Natural killer cell treated with Interleukin-12 subunit alpha and Interleukin-12 subunit beta and Interleukin-15 and Interleukin-18, amount 100 ng/mL, for 72 hours (primary cell): ENCODE measurements around the gene C11orf91. TPM values are rescaled to one million over a fixed set of nuclear protein-coding genes. Genes with fewer than 3 reads are reported as not detected.
"Not testable (repeated sequence)": the region's sequence is repeated elsewhere in the genome, so short reads cannot be mapped to it uniquely, and the experiment has no call there.

ENCODE experiments used
- ATAC-seq, 2 donors: fragments of 150-1000 bp; cut with Tn5 transposase in 1 of 2; sonication (Bioruptor Pico), chemical (Tn5 transposase) in 1 of 2; 2 replicates each; pipeline ENCODE4 v1.10.0; 2021
- DNase-seq: peaks from one replicate; pipeline ENCODE4 v3.0.0; 2022; ENCODE audit warnings: low spot score
- H3K27ac Mint-ChIP-seq, 2 donors: 1 replicate in 1 of 2; 2 replicates in 1 of 2; pipeline ENCODE4 v1.8.0; 2022; ENCODE audit warnings: mixed read lengths in 2 of 2, mild to moderate bottlenecking in 1 of 2, moderate library complexity in 1 of 2
- H3K27me3 Mint-ChIP-seq, 2 donors: 1 replicate in 1 of 2; 2 replicates in 1 of 2; pipeline ENCODE4 v1.8.0; 2022; ENCODE audit warnings: mixed read lengths in 2 of 2
- H3K36me3 Mint-ChIP-seq: one replicate; pipeline ENCODE4 v1.8.0; 2022; ENCODE audit warnings: mixed read lengths
- H3K4me1 Mint-ChIP-seq, 2 donors: 1 replicate in 1 of 2; 2 replicates in 1 of 2; pipeline ENCODE4 v1.8.0; 2022; ENCODE audit warnings: low read depth in 2 of 2, mixed read lengths in 2 of 2, mild to moderate bottlenecking in 1 of 2
- H3K4me3 Mint-ChIP-seq: one replicate; pipeline ENCODE4 v1.8.0; 2022; ENCODE audit warnings: mixed read lengths
- H3K9me3 Mint-ChIP-seq: 2 replicates; pipeline ENCODE4 v1.8.0; 2022; ENCODE audit warnings: mixed read lengths
- total RNA-seq, 2 donors: library from RNA; stranded (reverse); gene quantifications; one replicate each; pipeline ENCODE4 v1.2.3, GENCODE V29; 2022

Gene C11orf91
- total RNA-seq, 2 donors from 2014 or later = not detected

DNA sequence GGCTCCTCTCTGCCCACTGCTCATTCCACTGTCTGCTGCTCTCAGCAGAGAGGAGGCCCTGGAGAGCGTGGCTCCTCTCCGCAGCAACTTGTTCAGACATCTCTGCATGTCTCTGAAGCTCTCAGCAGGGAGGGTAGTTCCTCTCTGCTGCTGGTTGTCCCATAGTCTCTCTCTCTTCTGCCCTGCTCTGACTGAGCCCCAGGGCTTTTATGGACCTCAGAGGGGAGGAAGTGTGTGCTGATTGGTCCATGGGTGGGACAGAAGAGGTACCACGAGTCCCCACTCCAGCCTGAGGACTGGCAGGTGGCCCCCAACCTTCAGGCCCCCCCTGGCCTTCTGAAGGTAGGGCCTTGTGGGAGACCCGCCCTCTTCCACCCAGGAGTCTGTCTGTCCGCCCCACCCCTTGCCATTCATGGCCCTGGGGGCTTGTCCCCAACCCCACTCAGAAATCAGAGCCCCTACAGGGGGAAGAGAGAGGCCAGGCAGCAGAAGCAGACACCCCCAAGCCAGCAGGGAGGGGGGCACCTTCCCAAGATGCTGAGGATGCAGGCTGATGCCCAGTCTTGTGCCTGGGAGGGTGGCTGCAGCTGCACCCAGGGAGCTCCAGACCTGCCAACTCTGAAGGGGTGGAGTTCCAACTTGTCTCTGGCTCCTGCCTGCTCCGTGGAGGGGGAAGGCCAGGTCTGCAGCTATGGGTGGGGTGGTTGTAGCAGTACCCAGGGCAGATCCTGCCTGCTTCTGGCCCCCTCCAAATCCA is 35.1 kb downstream of the C11orf91 start:
- H3K27me3 Mint-ChIP-seq = peaks cover 13 to 14% of the 10 kb centered on the region in 2 donors
- no peaks in the 10 kb centered on the region for H3K9me3 Mint-ChIP-seq
- DNase-seq (no peak), ATAC-seq (no peak)
- no peaks in the 10 kb centered on the region for H3K4me1 Mint-ChIP-seq
- H3K4me3 Mint-ChIP-seq = no peak overlapping the region
- no peak overlapping the region for H3K27ac Mint-ChIP-seq
- no peaks in the 10 kb centered on the region for H3K36me3 Mint-ChIP-seq

DNA sequence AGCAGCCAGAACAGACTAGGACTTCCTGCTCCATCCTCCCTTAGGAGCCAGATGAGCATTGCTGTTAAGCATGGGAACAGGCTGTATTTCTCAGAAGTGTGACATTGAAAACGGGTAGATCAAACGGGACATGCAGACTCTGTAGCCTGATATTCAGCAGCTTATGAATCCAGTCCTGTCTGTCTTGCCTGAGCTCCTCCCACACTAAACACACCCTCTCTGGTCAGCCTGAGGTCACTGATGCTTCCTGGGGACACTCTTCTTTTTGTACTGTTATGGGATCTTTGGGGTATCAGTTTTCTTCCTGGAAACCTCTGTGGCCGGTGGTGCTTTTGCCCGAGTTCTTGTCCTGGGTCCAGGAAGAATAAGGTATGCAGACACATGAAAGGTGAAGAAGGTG is 35.8 kb downstream of the C11orf91 start:
- no peak overlapping the region for H3K27ac Mint-ChIP-seq
- H3K4me3 Mint-ChIP-seq = no peak overlapping the region

DNA sequence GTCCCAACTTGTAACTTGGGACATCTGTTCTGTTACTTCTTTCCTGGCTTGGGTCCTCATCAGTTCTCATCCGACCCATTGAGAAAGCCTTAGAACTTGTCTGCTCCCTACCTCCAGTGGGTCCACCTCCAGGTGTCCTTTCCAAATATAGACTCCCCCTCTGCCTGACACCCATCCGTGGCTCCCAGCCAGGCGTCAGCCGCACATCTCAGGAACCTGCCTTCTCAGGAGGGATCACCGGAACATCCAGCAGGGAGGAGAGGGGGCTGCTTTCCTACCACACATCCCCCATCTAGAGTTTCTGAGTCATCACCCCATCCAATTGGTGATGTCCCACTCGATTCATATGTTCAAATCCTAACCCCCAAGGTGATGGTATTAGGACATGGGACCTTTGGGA is 36.5 kb downstream of the C11orf91 start:
- no peak overlapping the region for H3K4me3 Mint-ChIP-seq
- H3K4me1 Mint-ChIP-seq = no peaks in the 10 kb centered on the region
- H3K27ac Mint-ChIP-seq = no peak overlapping the region
- H3K36me3 Mint-ChIP-seq = no peaks in the 10 kb centered on the region
- peaks cover 13 to 17% of the 10 kb centered on the region in 2 donors for H3K27me3 Mint-ChIP-seq
- DNase-seq = no peak
- no peak for ATAC-seq
- no peaks in the 10 kb centered on the region for H3K9me3 Mint-ChIP-seq

More for the DNA sequence above, 35.8 kb downstream of the C11orf91 start:
- DNase-seq (no peak), ATAC-seq (no peak)
- peaks cover 13% of the 10 kb centered on the region in 2 donors for H3K27me3 Mint-ChIP-seq
- H3K4me1 Mint-ChIP-seq = no peaks in the 10 kb centered on the region
- H3K36me3 Mint-ChIP-seq = no peaks in the 10 kb centered on the region
- H3K9me3 Mint-ChIP-seq = no peaks in the 10 kb centered on the region

GRCh38 chr11:33663121-33663520 is 37.5 kb downstream of the C11orf91 start:
- no peak for DNase-seq
- Mint-ChIP-seq H3K27ac (no peak overlapping the region), H3K36me3 (no peaks in the 10 kb centered on the region), H3K27me3 (peaks cover 13% of the 10 kb centered on the region in 2 donors), H3K4me3 (no peak overlapping the region), H3K4me1 (no peaks in the 10 kb centered on the region), H3K9me3 (no peaks in the 10 kb centered on the region)
- ATAC-seq = no peak

GRCh38 chr11:33661526-33661925 is 39.1 kb downstream of the C11orf91 start:
- not testable (repeated sequence) for H3K36me3 Mint-ChIP-seq, H3K4me3 Mint-ChIP-seq, H3K27ac Mint-ChIP-seq, DNase-seq, ATAC-seq, H3K4me1 Mint-ChIP-seq, H3K9me3 Mint-ChIP-seq
- H3K27me3 Mint-ChIP-seq = peaks cover 10 to 12% of the 10 kb centered on the region in 2 donors

DNA sequence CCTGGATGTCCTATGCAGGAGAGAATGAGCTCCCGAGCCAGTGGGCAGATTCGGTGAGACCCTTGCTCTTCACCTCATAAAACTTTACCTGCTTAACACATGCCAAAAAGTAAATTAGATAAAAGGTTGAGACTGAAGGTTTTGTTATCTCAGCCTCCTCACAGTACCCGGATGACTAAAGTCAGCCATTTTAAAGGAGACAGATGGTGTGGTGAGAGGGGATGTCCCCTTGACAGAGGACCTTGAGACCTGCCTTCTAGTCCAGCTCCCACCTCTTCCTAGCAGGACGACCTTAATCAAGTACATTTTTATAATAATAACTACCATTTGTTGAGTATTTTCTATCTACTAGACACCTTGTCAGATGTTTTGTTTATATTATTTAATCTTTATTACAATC is 39.7 kb downstream of the C11orf91 start:
- Mint-ChIP-seq H3K9me3 (no peaks in the 10 kb centered on the region), H3K27ac (no peak overlapping the region), H3K27me3 (peaks cover 7 to 8% of the 10 kb centered on the region in 2 donors), H3K4me1 (no peaks in the 10 kb centered on the region), H3K4me3 (no peak overlapping the region), H3K36me3 (no peaks in the 10 kb centered on the region)
- no peak for DNase-seq
- ATAC-seq = no peak

GRCh38 chr11:33659370-33660139 is 41.1 kb downstream of the C11orf91 start:
- ATAC-seq = no peak
- no peak for DNase-seq
- Mint-ChIP-seq H3K4me1 (no peaks in the 10 kb centered on the region), H3K9me3 (no peaks in the 10 kb centered on the region), H3K36me3 (no peaks in the 10 kb centered on the region), H3K4me3 (no peak overlapping the region), H3K27me3 (peaks cover 9 to 14% of the 10 kb centered on the region in 2 donors), H3K27ac (no peak overlapping the region)

GRCh38 chr11:33658195-33658900 is 42.3 kb downstream of the C11orf91 start:
- Mint-ChIP-seq H3K4me3 (no peak overlapping the region), H3K9me3 (no peaks in the 10 kb centered on the region), H3K27ac (no peak overlapping the region), H3K27me3 (peaks cover 20 to 22% of the 10 kb centered on the region in 2 donors), H3K4me1 (no peaks in the 10 kb centered on the region), H3K36me3 (no peaks in the 10 kb centered on the region)
- no peak for DNase-seq
- ATAC-seq = no peak

DNA sequence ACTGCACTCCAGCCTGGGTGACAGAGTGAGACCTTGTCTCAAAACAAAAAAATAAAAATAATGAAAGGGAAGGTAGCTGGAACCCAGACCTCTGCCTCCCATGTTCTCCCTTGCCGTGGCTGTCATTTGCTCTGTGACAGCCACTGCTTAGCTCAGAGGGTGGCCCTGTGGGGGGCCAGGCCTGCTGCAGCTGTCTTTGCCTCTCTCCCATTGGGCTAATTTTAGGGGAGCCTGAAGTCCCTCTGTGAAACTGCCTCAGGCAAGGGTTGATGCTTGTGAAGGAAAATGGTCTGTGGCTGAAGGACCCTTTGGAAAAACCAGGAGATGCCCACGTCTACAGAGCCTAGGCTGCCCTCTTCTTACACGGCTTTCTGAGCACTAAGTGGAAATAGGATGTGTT is 42.9 kb downstream of the C11orf91 start:
- DNase-seq = no peak
- Mint-ChIP-seq H3K9me3 (no peaks in the 10 kb centered on the region), H3K4me3 (no peak overlapping the region), H3K27ac (no peak overlapping the region), H3K36me3 (no peaks in the 10 kb centered on the region), H3K4me1 (no peaks in the 10 kb centered on the region), H3K27me3 (peaks cover 21 to 25% of the 10 kb centered on the region in 2 donors)
- no peak for ATAC-seq

DNA sequence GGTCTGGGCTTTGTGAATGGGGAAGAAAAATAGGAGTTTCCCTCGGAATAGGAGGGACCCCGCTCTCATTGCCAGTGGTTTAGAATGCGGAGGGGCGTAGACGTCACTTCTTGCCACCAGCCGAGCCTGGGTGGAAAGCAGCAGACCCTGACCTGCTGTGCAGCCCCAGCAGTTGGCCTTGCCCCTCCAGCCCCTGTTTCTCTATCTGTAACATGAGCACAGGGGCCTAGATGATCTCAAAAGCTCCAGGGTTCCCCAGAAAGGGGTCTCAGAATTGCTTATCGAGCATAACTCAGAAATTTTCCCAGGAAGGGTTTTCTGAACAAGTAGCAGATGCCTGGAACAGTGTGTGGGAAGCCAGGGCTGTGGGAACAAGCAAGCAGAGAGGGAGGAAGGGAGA is 43.9 kb downstream of the C11orf91 start:
- Mint-ChIP-seq H3K27ac (no peak overlapping the region), H3K4me1 (no peaks in the 10 kb centered on the region), H3K27me3 (peaks cover 21 to 28% of the 10 kb centered on the region in 2 donors), H3K9me3 (no peaks in the 10 kb centered on the region), H3K36me3 (no peaks in the 10 kb centered on the region), H3K4me3 (no peak overlapping the region)
- no peak for DNase-seq
- no peak for ATAC-seq

DNA sequence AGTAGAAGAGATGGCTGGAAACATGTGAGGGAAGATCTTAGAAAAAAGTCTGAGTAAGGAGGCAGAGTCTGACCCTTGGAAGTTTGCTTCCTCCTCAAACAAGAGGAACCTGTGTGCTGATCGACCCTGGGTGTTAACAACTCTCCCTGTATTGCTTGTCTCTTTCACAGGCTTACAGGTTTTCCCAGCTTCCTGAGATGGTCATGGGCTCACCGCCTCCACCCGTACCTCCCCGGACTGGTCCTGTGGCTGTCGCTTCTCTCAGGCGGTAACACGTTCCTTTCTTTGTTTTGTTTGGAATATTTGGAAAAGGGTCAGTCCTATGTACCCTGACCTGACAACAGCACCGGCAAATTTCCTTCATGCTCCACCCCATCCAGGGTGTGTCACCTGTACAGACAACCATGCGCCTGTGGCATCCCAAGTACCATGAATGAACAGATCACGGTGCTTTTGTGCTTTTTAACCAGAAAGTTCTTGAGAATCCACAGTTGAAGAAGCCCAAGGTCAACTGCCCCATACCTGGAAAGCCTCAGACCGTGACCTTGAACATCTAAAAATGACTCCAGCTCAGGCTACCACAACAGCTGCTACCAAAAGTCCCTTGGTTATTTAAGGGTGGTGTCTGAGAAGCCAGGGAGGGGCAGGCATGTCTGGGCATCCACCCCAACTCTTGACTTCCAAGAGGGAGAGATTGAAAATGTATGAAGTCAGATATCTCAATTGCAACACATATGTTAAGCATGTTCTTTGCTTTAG is 44.6 kb downstream of the C11orf91 start:
- Mint-ChIP-seq H3K4me1 (no peaks in the 10 kb centered on the region), H3K27ac (no peak overlapping the region), H3K27me3 (peaks cover 24 to 28% of the 10 kb centered on the region in 2 donors), H3K4me3 (no peak overlapping the region), H3K36me3 (no peaks in the 10 kb centered on the region), H3K9me3 (no peaks in the 10 kb centered on the region)
- ATAC-seq = no peak
- no peak for DNase-seq

- Mint-ChIP-seq H3K4me3 (no peak overlapping the region), H3K27ac (no peak overlapping the region), H3K4me1 (no peaks in the 10 kb centered on the region), H3K9me3 (no peaks in the 10 kb centered on the region), H3K27me3 (peaks cover 33 to 35% of the 10 kb centered on the region in 2 donors), H3K36me3 (no peaks in the 10 kb centered on the region)
- ATAC-seq (no peak), DNase-seq (no peak)
Observed at GRCh38 chr11:33654594-33654993, 46.0 kb downstream of the C11orf91 start.

DNA sequence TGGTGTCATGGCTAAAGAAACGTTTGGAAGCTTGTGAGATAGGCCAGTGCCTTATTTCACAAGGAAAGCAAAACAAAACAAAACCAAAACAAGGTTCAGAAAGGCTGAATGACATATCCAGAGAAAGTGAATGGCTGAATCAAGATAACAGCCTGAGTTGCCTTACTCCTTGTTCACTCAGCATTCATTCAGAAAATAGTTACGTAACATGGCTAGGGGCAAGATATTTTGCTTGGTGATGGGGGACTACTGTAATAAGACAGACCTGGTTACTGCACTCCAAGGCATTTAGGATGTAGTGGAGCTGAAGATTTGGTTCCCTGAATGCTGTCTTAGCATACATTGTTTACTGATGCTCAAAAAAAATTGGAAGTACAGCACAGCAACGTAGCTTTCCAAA is 47.7 kb downstream of the C11orf91 start:
- no peaks in the 10 kb centered on the region for H3K36me3 Mint-ChIP-seq
- no peak for ATAC-seq
- no peak overlapping the region for H3K4me3 Mint-ChIP-seq

More for the DNA sequence above, 47.7 kb downstream of the C11orf91 start:
- Mint-ChIP-seq H3K4me1 (no peaks in the 10 kb centered on the region), H3K9me3 (no peaks in the 10 kb centered on the region), H3K27ac (no peak overlapping the region), H3K27me3 (peaks cover 25 to 37% of the 10 kb centered on the region in 2 donors)
- DNase-seq = no peak
